HEK293 (cell line): ENCODE data around the gene EIF2B2.

Experiments
- CTCF ChIA-PET: fragments of 350-600 bp; formaldehyde crosslinking; extraction: SDS; loops from one replicate; lab custom pipeline; 2021; ENCODE audit warnings: antibody characterized with exemption; lab: Yijun Ruan, JAX
- POLR2A ChIA-PET: fragments of 300-600 bp; formaldehyde crosslinking; extraction: SDS; loops from one replicate; lab custom pipeline; 2020; ENCODE audit warnings: antibody characterized with exemption, inconsistent platforms; lab: Yijun Ruan, JAX
- H3K27ac ChIP-seq: fragments of 200-500 bp; sonication (Bioruptor generic); 2 replicates; pipeline ENCODE4 v1.5.1; 2014; ENCODE audit warnings: low read depth, low read length, control low read depth, inconsistent platforms; ENCODE audit errors: extremely low read depth
- H3K36me3 ChIP-seq, 2 experiments: fragments of 200-500 bp in 1 of 2; sonication (Bioruptor generic) in 1 of 2; 1 replicate in 1 of 2; 2 replicates in 1 of 2; pipeline ENCODE4 v1.5.1; 2014 to 2017; ENCODE audit warnings: inconsistent platforms in 2 of 2, low read length in 2 of 2; ENCODE audit not compliant: control insufficient read depth in 2 of 2, insufficient read depth in 1 of 2
- H3K4me1 ChIP-seq: fragments of 200-500 bp; sonication (Bioruptor generic); 2 replicates; pipeline ENCODE4 v1.5.1; 2014; ENCODE audit warnings: mild to moderate bottlenecking, low read length, inconsistent platforms; ENCODE audit not compliant: control insufficient read depth, insufficient read depth
- H3K4me3 ChIP-seq: 2 replicates; pipeline ENCODE4 v1.5.1; 2011; ENCODE audit warnings: low read depth, mild to moderate bottlenecking, control low read depth, low read length, moderate library complexity
- H3K9me3 ChIP-seq: fragments of 200-500 bp; sonication (Bioruptor generic); 2 replicates; pipeline ENCODE4 v1.5.1; 2014; ENCODE audit warnings: low read depth, low read length, inconsistent platforms; ENCODE audit not compliant: control insufficient read depth, insufficient read depth
- MZF1 ChIP-seq: fragments of 450-650 bp; formaldehyde crosslinking; IDR thresholded peaks from 2 replicates; pipeline ENCODE4 v1.5.1; 2017; ENCODE audit warnings: missing biosample characterization, missing genetic modification characterization, borderline replicate concordance
- REST ChIP-seq: fragments of 450-650 bp; formaldehyde crosslinking; IDR thresholded peaks from 2 replicates; pipeline ENCODE4 v1.5.1; 2016; ENCODE audit warnings: missing biosample characterization, missing genetic modification characterization
- SCRT1 ChIP-seq: fragments of 450-650 bp; formaldehyde crosslinking; IDR thresholded peaks from 2 replicates; pipeline ENCODE4 v1.5.1; 2016; ENCODE audit warnings: missing biosample characterization, missing genetic modification characterization, borderline replicate concordance
- SCRT2 ChIP-seq: fragments of 450-650 bp; formaldehyde crosslinking; IDR thresholded peaks from 2 replicates; pipeline ENCODE4 v1.5.1; 2016; ENCODE audit warnings: missing biosample characterization, missing genetic modification characterization
- ZBTB20 ChIP-seq: fragments of 450-650 bp; formaldehyde crosslinking; IDR thresholded peaks from 2 replicates; pipeline ENCODE4 v1.5.1; 2016; ENCODE audit warnings: missing biosample characterization, missing genetic modification characterization
- ZBTB44 ChIP-seq: fragments of 450-650 bp; IDR thresholded peaks from 2 replicates; pipeline ENCODE4 v1.5.1; 2018; ENCODE audit warnings: missing biosample characterization, mild to moderate bottlenecking, missing genetic modification characterization
- ZFP41 ChIP-seq: fragments of 450-650 bp; formaldehyde crosslinking; IDR thresholded peaks from 2 replicates; pipeline ENCODE4 v1.5.1; 2016; ENCODE audit warnings: missing biosample characterization, missing genetic modification characterization, borderline replicate concordance
- ZNF10 ChIP-seq: fragments of 450-650 bp; formaldehyde crosslinking; IDR thresholded peaks from 2 replicates; pipeline ENCODE4 v1.5.1; 2017; ENCODE audit warnings: missing biosample characterization, missing genetic modification characterization
- ZNF175 ChIP-seq: fragments of 450-650 bp; formaldehyde crosslinking; IDR thresholded peaks from 2 replicates; pipeline ENCODE4 v1.5.1; 2016; ENCODE audit warnings: missing biosample characterization, missing genetic modification characterization
- ZNF19 ChIP-seq: fragments of 450-650 bp; formaldehyde crosslinking; IDR thresholded peaks from 2 replicates; pipeline ENCODE4; 2016; ENCODE audit warnings: missing biosample characterization, missing genetic modification characterization, low read depth
- ZNF239 ChIP-seq: fragments of 450-650 bp; formaldehyde crosslinking; IDR thresholded peaks from 2 replicates; pipeline ENCODE4 v1.5.1; 2016; ENCODE audit warnings: missing biosample characterization, missing genetic modification characterization
- ZNF311 ChIP-seq: fragments of 450-650 bp; formaldehyde crosslinking; IDR thresholded peaks from 2 replicates; pipeline ENCODE4 v1.5.1; 2017; ENCODE audit warnings: missing biosample characterization, missing genetic modification characterization, borderline replicate concordance
- ZNF426 ChIP-seq: fragments of 450-650 bp; formaldehyde crosslinking; IDR thresholded peaks from 2 replicates; pipeline ENCODE4 v1.5.1; 2017; ENCODE audit warnings: missing biosample characterization, missing genetic modification characterization, mild to moderate bottlenecking, inconsistent platforms, moderate library complexity
- ZNF488 ChIP-seq: fragments of 450-650 bp; formaldehyde crosslinking; IDR thresholded peaks from 2 replicates; pipeline ENCODE4 v1.5.1; 2016; ENCODE audit warnings: missing biosample characterization, missing genetic modification characterization
- ZNF501 ChIP-seq: fragments of 450-650 bp; formaldehyde crosslinking; IDR thresholded peaks from 2 replicates; pipeline ENCODE4 v1.5.1; 2016; ENCODE audit warnings: missing biosample characterization, missing genetic modification characterization
- ZNF548 ChIP-seq: fragments of 450-650 bp; formaldehyde crosslinking; IDR thresholded peaks from 2 replicates; pipeline ENCODE4 v1.5.1; 2016; ENCODE audit warnings: missing biosample characterization, missing genetic modification characterization
- ZNF585B ChIP-seq: fragments of 450-650 bp; formaldehyde crosslinking; IDR thresholded peaks from 2 replicates; pipeline ENCODE4 v1.5.1; 2016; ENCODE audit warnings: missing biosample characterization, missing genetic modification characterization
- ZNF600 ChIP-seq: fragments of 450-650 bp; formaldehyde crosslinking; IDR thresholded peaks from 2 replicates; pipeline ENCODE4 v1.5.1; 2016; ENCODE audit warnings: missing biosample characterization, missing genetic modification characterization
- ZNF76 ChIP-seq: fragments of 450-650 bp; formaldehyde crosslinking; IDR thresholded peaks from 2 replicates; pipeline ENCODE4; 2016; ENCODE audit warnings: low read depth, missing biosample characterization, missing genetic modification characterization, borderline replicate concordance
- ZNF830 ChIP-seq: fragments of 450-650 bp; IDR thresholded peaks from 2 replicates; pipeline ENCODE4 v1.5.0; 2018; ENCODE audit warnings: missing biosample characterization, missing genetic modification characterization, low read depth, mild to moderate bottlenecking, moderate library complexity
- TF ChIP-seq, protein P1 (sequence below): fragments of 450-650 bp; formaldehyde crosslinking; IDR thresholded peaks from 2 replicates; pipeline ENCODE4 v1.5.1; 2016; ENCODE audit warnings: missing biosample characterization, missing genetic modification characterization, borderline replicate concordance

The EIF2B2 gene

DNA sequence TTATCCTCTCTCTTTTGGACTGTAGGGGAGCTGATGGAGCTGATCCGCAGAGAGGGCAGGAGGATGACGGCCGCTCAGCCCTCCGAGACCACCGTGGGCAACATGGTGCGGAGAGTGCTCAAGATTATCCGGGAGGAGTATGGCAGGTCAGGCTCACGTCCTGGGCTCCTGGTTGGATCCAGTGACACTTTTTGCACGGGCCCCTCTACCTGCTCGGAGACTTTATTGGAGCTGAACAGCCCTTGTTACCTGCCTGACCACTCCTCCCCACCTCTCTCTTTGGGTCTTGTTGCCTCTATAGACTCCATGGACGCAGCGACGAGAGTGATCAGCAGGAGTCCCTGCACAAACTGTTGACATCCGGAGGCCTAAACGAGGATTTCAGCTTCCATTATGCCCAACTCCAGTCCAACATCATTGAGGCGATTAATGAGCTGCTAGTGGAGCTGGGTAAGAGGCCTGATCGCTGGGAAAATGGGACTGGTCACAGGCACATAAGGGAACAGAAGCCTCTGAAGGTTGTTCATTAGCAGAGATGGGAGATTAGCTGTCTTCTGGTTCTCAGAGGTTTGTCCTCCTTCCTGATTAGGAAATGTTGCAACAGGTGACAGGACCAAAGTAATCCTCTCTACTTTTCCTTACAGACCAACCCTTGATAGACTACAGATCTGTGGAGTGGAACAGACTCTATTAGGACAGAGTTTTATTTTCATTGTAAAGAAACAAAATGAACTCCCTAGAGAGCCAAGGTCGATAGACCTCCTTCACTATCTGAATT, 718 bp downstream of the EIF2B2 start:
- ChIA-PET CTCF (interaction anchor here (0.6 to 2.7 kb wide), 7 partner anchors 13 to 1878 kb away, joined by 3 to 10 read pairs (median 4); no protein-coding TSS in a partner anchor), POLR2A (interaction anchor here (1.3 to 1.7 kb wide), 3 partner anchors 15 to 80 kb away, joined by 3 to 6 read pairs (median 6); partner anchors contain the start of genes PGF and RPS6KL1)
- Histone ChIP-seq H3K9me3 (no peaks in the 10 kb centered on the region), H3K4me1 (no peaks in the 10 kb centered on the region), H3K27ac (peak overlapping the region; percentile 6; the same call in 1 of the 2 replicates), H3K36me3 (peaks cover 36 to 46% of the 10 kb centered on the region in 2 experiments), H3K4me3 (peak overlapping the region; percentile 83)
- TF ChIP-seq ZNF501 (0 out of 2 replicates have a peak, but pooled peaks have one; percentile 36), ZNF76 (tag by site-specific recombination) (peak; percentile 4; the same call in 1 of the 2 replicates), SCRT2 (tag by site-specific recombination) (peak; percentile 85), MZF1 (tag by site-specific recombination) (no peak), SCRT1 (tag by site-specific recombination) (peak; percentile 77), ZFP41 (no peak)

- CTCF ChIA-PET, result no interaction called here
- no peaks in the 10 kb centered on the region for H3K4me1 ChIP-seq
- POLR2A ChIA-PET, result no interaction called here
- no peaks in the 10 kb centered on the region for H3K9me3 ChIP-seq
- no peak overlapping the region for H3K27ac ChIP-seq
- H3K36me3 ChIP-seq, result peaks cover 47 to 65% of the 10 kb centered on the region in 2 experiments
- no peak overlapping the region for H3K4me3 ChIP-seq
- TF ChIP-seq REST, result no peak
- TF ChIP-seq ZBTB44, result no peak
- TF ChIP-seq ZNF311, result no peak
- TF ChIP-seq ZNF19 (tag by site-specific recombination), result no peak
- no peak for TF ChIP-seq ZNF585B
- TF ChIP-seq ZNF488 (tag by site-specific recombination), result no peak
- no peak for TF ChIP-seq ZNF830 (tag by site-specific recombination)
- TF ChIP-seq ZNF426 (tag by site-specific recombination), result no peak
- TF ChIP-seq, all 188 proteins: peak for 0
Observed at GRCh38 chr14:75005357-75005756, 2.6 kb downstream of the EIF2B2 start.

GRCh38 chr14:75009176-75009575, 6.5 kb downstream of the EIF2B2 start:
- H3K36me3 ChIP-seq, result peaks cover 52 to 91% of the 10 kb centered on the region in 2 experiments
- ChIA-PET CTCF (no interaction called here), POLR2A (no interaction called here)
- H3K27ac ChIP-seq, result peak overlapping the region; percentile 18; the same call in 1 of the 2 replicates
- H3K4me1 ChIP-seq, result no peaks in the 10 kb centered on the region
- H3K9me3 ChIP-seq, result no peaks in the 10 kb centered on the region
- no peak overlapping the region for H3K4me3 ChIP-seq
- TF ChIP-seq ZNF600 (tag by site-specific recombination) (no peak), ZNF239 (tag by site-specific recombination) (no peak), ZNF10 (no peak), ZNF548 (tag by site-specific recombination) (no peak), ZBTB20 (tag by site-specific recombination) (no peak), ZNF175 (no peak), SCRT1 (tag by site-specific recombination) (no peak)
- TF ChIP-seq, protein P1, sequence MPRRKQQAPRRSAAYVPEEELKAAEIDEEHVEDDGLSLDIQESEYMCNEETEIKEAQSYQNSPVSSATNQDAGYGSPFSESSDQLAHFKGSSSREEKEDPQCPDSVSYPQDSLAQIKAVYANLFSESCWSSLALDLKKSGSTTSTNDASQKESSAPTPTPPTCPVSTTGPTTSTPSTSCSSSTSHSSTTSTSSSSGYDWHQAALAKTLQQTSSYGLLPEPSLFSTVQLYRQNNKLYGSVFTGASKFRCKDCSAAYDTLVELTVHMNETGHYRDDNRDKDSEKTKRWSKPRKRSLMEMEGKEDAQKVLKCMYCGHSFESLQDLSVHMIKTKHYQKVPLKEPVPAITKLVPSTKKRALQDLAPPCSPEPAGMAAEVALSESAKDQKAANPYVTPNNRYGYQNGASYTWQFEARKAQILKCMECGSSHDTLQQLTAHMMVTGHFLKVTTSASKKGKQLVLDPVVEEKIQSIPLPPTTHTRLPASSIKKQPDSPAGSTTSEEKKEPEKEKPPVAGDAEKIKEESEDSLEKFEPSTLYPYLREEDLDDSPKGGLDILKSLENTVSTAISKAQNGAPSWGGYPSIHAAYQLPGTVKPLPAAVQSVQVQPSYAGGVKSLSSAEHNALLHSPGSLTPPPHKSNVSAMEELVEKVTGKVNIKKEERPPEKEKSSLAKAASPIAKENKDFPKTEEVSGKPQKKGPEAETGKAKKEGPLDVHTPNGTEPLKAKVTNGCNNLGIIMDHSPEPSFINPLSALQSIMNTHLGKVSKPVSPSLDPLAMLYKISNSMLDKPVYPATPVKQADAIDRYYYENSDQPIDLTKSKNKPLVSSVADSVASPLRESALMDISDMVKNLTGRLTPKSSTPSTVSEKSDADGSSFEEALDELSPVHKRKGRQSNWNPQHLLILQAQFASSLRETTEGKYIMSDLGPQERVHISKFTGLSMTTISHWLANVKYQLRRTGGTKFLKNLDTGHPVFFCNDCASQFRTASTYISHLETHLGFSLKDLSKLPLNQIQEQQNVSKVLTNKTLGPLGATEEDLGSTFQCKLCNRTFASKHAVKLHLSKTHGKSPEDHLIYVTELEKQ, result no peak
